RWPE2 (cell line): ENCODE measurements around the gene CD300LB.

Experiments used
- ATAC-seq: fragments of 200-7000 bp; cut with Tn5 transposase; 3 replicates; pipeline ENCODE4 v1.9.1; 2021; ENCODE audit warnings: low read depth
- DNase-seq: peaks from one replicate; pipeline ENCODE4 v3.0.0-alpha.2; 2020; ENCODE audit warnings: low spot score
- H3K27ac ChIP-seq: fragments of 450-650 bp; 2 replicates; pipeline ENCODE4 v1.5.1; 2017; ENCODE audit warnings: mild to moderate bottlenecking; ENCODE audit not compliant: poor library complexity, severe bottlenecking
- H3K27me3 ChIP-seq: fragments of 250-450 bp; sonication (Bioruptor Pico); 2 replicates; pipeline ENCODE4 v1.5.1; 2021; ENCODE audit warnings: mild to moderate bottlenecking, moderate library complexity; ENCODE audit not compliant: insufficient read depth, poor library complexity, severe bottlenecking
- H3K36me3 ChIP-seq: fragments of 250-450 bp; sonication (Bioruptor Pico); 2 replicates; pipeline ENCODE4 v1.5.1; 2020; ENCODE audit warnings: low read depth, mild to moderate bottlenecking, moderate library complexity
- H3K4me1 ChIP-seq: fragments of 250-450 bp; sonication (Bioruptor Pico); 2 replicates; pipeline ENCODE4 v1.5.1; 2021; ENCODE audit warnings: mild to moderate bottlenecking, moderate library complexity; ENCODE audit not compliant: insufficient read depth, poor library complexity, severe bottlenecking
- H3K4me3 ChIP-seq: fragments of 250-450 bp; sonication (Bioruptor Pico); 2 replicates; pipeline ENCODE4 v1.5.1; 2021; ENCODE audit warnings: mild to moderate bottlenecking, moderate library complexity; ENCODE audit not compliant: severe bottlenecking
- H3K9me3 ChIP-seq: fragments of 250-450 bp; sonication (Bioruptor Pico); 2 replicates; pipeline ENCODE4 v1.5.1; 2021; ENCODE audit warnings: mild to moderate bottlenecking, moderate library complexity; ENCODE audit not compliant: severe bottlenecking
- CTCF ChIP-seq: fragments of 450-650 bp; IDR thresholded peaks from one replicate; pipeline ENCODE4 v1.5.1; 2017; ENCODE audit warnings: mild to moderate bottlenecking, moderate library complexity; ENCODE audit not compliant: poor library complexity, severe bottlenecking

CD300LB gene

GRCh38 chr17:74527756-74528155 is 3.5 kb downstream of the CD300LB start:
- TF ChIP-seq CTCF: no peak
- peaks cover 11% of the 10 kb centered on the region for H3K27me3 ChIP-seq

GRCh38 chr17:74527081-74527480 is 4.2 kb downstream of the CD300LB start:
- no peaks in the 10 kb centered on the region for H3K4me1 ChIP-seq
- no peak overlapping the region for H3K4me3 ChIP-seq
- no peak for DNase-seq
- no peaks in the 10 kb centered on the region for H3K9me3 ChIP-seq
- no peak overlapping the region for H3K27ac ChIP-seq
- H3K27me3 ChIP-seq: peaks cover 11% of the 10 kb centered on the region
- no peak for TF ChIP-seq CTCF
- no peaks in the 10 kb centered on the region for H3K36me3 ChIP-seq
- no peak for ATAC-seq

More at GRCh38 chr17:74527756-74528155, 3.5 kb downstream of the CD300LB start:
- H3K27ac ChIP-seq: no peak overlapping the region
- no peaks in the 10 kb centered on the region for H3K9me3 ChIP-seq
- no peaks in the 10 kb centered on the region for H3K36me3 ChIP-seq
- ATAC-seq: no peak
- no peaks in the 10 kb centered on the region for H3K4me1 ChIP-seq
- H3K4me3 ChIP-seq: no peak overlapping the region
- no peak for DNase-seq

- Histone ChIP-seq H3K27me3 (peaks cover 11% of the 10 kb centered on the region), H3K4me1 (no peaks in the 10 kb centered on the region), H3K4me3 (no peak overlapping the region), H3K9me3 (no peaks in the 10 kb centered on the region), H3K36me3 (no peaks in the 10 kb centered on the region), H3K27ac (no peak overlapping the region)
- TF ChIP-seq CTCF: no peak
- ATAC-seq (no peak), DNase-seq (no peak)
Measured at GRCh38 chr17:74526681-74527080, 4.6 kb downstream of the CD300LB start.

- Histone ChIP-seq H3K4me3 (no peak overlapping the region), H3K4me1 (no peaks in the 10 kb centered on the region), H3K9me3 (no peaks in the 10 kb centered on the region), H3K27me3 (peaks cover 9% of the 10 kb centered on the region), H3K36me3 (no peaks in the 10 kb centered on the region), H3K27ac (no peak overlapping the region)
- TF ChIP-seq CTCF: no peak
- DNase-seq (no peak), ATAC-seq (no peak)
Measured at GRCh38 chr17:74525781-74526288, 5.4 kb downstream of the CD300LB start.

GRCh38 chr17:74525465-74525725 is 5.9 kb downstream of the CD300LB start:
- no peak for DNase-seq
- H3K4me1 ChIP-seq: no peaks in the 10 kb centered on the region
- no peak for ATAC-seq
- no peaks in the 10 kb centered on the region for H3K9me3 ChIP-seq
- no peak overlapping the region for H3K27ac ChIP-seq
- no peak overlapping the region for H3K4me3 ChIP-seq
- no peaks in the 10 kb centered on the region for H3K36me3 ChIP-seq
- H3K27me3 ChIP-seq: peaks cover 9% of the 10 kb centered on the region
- no peak for TF ChIP-seq CTCF
